ENCODE results near the gene FBXW5. TPM values are rescaled to one million over a fixed set of nuclear protein-coding genes. Genes with fewer than 3 reads are reported as not detected.

FBXW5 gene
- total RNA-seq, 3 donors from 2014 or later, result 103 to 183 (median 126) TPM

DNA sequence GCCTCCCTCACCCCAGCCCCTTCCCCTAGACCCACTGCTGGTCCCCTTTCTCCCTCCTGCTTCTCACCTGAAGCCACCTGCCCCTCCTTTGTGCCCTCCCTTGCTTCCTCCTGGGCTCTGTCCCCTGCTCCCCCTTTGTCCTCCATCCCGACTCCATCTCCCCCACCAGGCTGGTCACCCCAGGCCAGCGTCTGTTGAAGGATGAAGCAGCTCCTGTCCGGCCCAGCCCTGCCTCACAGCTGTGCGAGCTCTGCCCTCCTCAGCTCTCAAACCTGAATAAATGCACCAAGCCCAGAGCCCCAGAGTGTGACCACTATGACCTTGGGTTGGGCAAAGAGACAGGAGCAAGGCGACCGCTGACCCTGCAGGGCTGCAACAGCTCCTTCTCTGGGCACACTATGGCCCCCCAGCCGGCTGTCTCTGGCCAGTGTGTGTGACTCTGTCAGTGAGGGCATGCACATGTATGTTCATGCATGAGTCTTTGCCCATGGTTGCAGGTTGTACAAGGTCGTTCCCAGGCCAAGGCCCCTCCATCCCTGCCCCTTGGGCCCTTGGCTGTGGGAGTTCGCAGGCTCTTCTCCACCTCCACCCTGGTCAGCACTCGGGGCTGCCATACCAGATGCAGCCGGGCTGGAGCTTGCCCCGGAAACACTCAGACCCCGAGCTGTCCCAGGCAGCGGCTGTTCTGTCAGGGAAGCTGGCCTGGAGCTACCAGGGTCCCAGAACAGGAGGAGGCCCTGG is 10.8 kb upstream of the FBXW5 start:
- no peak overlapping the region for H3K27ac ChIP-seq
- H3K4me1 ChIP-seq, result no peaks in the 10 kb centered on the region
- no peaks in the 10 kb centered on the region for H3K36me3 ChIP-seq
- DNase-seq (ENCODE audit: low spot score in 2 of 2), result no peak
- no peaks in the 10 kb centered on the region for H3K9me3 ChIP-seq
- intact Hi-C loops (cut with DNase I; ENCODE audit: low total_unique reads), result no loop called here
- no peak for TF ChIP-seq POLR2A (IDR thresholded peaks at IDR 0.05)
- no peak for TF ChIP-seq POLR2AphosphoS5 (IDR thresholded peaks at IDR 0.05)
- no peaks in the 10 kb centered on the region for H3K27me3 ChIP-seq
- no peak overlapping the region for H3K4me3 ChIP-seq

DNA sequence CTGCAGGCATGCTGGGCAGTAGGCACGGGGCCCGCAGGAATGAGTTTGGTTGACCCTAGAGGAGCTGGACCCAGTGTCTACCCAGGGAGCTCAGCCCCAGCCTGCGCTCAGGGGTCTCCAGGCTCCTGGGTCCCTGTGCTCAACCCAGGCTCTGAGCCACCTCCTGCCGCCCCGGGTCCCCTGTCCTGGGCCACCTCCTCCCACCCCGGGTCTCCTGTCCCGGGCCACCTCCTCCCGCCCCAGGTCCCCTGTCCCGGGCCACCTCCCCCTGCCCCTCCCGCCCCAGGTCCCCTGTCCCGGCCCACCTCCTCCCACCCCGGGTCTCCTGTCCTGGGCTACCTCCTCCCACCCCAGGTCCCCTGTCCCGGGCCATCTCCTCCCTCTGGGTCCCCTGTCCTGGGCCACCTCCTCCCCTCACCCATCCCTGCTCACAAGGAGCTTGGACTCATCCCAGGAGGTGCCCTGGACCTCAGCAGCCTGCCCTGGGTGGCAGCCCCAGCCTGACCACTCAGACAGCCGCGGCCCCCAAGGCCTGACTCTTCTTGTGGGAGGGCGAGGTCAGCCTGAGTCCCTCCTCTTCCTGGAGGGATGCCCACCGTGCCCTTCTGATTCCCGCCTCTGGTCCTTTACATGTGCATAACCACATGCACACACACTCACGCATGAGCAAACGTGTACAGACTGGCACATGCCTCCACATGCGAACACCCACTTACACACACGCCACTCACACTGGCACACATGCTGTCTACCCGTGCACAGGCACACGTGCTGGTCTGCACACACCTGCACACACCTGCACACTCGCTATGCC is 9.9 kb upstream of the FBXW5 start:
- H3K27ac ChIP-seq, result no peak overlapping the region
- H3K4me3 ChIP-seq, result no peak overlapping the region
- H3K4me1 ChIP-seq, result peaks cover 0 to 1% of the 10 kb centered on the region in 2 donors
- intact Hi-C loops (cut with DNase I; ENCODE audit: low total_unique reads), result no loop called here
- H3K36me3 ChIP-seq, result no peaks in the 10 kb centered on the region
- H3K9me3 ChIP-seq, result no peaks in the 10 kb centered on the region
- TF ChIP-seq POLR2AphosphoS5 (IDR thresholded peaks at IDR 0.05) (no peak), POLR2A (IDR thresholded peaks at IDR 0.05) (no peak)
- TF ChIP-seq, protein P1, sequence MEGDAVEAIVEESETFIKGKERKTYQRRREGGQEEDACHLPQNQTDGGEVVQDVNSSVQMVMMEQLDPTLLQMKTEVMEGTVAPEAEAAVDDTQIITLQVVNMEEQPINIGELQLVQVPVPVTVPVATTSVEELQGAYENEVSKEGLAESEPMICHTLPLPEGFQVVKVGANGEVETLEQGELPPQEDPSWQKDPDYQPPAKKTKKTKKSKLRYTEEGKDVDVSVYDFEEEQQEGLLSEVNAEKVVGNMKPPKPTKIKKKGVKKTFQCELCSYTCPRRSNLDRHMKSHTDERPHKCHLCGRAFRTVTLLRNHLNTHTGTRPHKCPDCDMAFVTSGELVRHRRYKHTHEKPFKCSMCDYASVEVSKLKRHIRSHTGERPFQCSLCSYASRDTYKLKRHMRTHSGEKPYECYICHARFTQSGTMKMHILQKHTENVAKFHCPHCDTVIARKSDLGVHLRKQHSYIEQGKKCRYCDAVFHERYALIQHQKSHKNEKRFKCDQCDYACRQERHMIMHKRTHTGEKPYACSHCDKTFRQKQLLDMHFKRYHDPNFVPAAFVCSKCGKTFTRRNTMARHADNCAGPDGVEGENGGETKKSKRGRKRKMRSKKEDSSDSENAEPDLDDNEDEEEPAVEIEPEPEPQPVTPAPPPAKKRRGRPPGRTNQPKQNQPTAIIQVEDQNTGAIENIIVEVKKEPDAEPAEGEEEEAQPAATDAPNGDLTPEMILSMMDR (IDR thresholded peaks at IDR 0.05), result no peak
- DNase-seq (ENCODE audit: low spot score in 2 of 2), result no peak
- no peaks in the 10 kb centered on the region for H3K27me3 ChIP-seq

- no peaks in the 10 kb centered on the region for H3K9me3 ChIP-seq
- intact Hi-C loops (cut with DNase I; ENCODE audit: low total_unique reads), result no loop called here
- H3K27ac ChIP-seq, result no peak overlapping the region
- no peaks in the 10 kb centered on the region for H3K27me3 ChIP-seq
- DNase-seq (ENCODE audit: low spot score in 2 of 2), result no peak
- peaks cover 0 to 7% of the 10 kb centered on the region in 2 donors for H3K4me1 ChIP-seq
- no peak overlapping the region for H3K4me3 ChIP-seq
- no peaks in the 10 kb centered on the region for H3K36me3 ChIP-seq
- no peak for TF ChIP-seq POLR2AphosphoS5 (IDR thresholded peaks at IDR 0.05)
- TF ChIP-seq, protein P1 (IDR thresholded peaks at IDR 0.05), result no peak
- no peak for TF ChIP-seq POLR2A (IDR thresholded peaks at IDR 0.05)
These were observed 9.3 kb upstream of the FBXW5 start for GRCh38 chr9:136953771-136954269.

DNA sequence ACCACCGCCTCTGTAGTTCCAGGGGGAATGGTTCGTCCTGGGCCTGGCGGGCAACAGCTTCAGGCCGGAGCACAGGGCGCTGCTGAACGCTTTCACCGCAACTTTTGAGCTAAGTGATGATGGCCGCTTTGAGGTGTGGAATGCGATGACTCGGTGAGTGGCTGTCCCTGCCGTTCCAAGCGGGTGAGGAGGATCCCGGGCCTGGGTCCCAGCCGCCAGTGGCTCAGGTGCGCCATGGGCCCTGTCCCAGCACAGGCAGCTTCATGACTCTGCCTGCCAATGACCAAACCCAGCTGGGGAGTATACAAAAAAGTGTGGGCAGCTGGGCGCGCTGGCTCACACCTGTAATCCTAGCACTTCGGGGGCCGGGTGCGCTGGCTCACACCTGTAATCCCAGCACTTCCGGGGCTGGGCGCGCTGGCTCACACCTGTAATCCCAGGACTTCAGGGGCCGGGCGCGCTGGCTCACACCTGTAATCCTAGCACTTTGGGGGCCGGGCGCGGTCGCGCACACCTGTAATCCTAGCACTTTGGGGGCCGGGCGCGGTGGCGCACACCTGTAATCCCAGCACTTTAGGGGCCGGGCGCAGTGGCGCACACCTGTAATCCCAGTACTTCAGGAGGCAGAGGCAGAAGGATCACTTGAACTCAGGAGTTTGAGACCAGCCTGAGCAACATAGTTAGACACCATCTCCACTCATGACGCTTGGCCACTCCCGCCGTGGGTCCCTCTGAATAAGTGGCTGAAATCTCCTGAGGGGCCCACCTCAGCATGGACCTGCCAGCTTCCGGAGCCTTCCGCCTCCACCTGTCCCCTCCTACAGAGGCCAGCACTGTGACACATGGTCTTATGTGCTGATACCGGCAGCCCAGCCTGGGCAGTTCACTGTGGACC is 8.6 kb upstream of the FBXW5 start:
- intact Hi-C loops (cut with DNase I; ENCODE audit: low total_unique reads), result no loop called here
- H3K4me1 ChIP-seq, result peaks cover 0 to 7% of the 10 kb centered on the region in 2 donors
- no peaks in the 10 kb centered on the region for H3K9me3 ChIP-seq
- H3K27ac ChIP-seq, result no peak overlapping the region
- H3K4me3 ChIP-seq, result no peak overlapping the region
- no peaks in the 10 kb centered on the region for H3K27me3 ChIP-seq
- DNase-seq (ENCODE audit: low spot score in 2 of 2), result no peak
- TF ChIP-seq, protein P1 (IDR thresholded peaks at IDR 0.05), result no peak
- TF ChIP-seq POLR2A (IDR thresholded peaks at IDR 0.05), result no peak
- TF ChIP-seq POLR2AphosphoS5 (IDR thresholded peaks at IDR 0.05), result no peak
- H3K36me3 ChIP-seq, result no peaks in the 10 kb centered on the region

DNA sequence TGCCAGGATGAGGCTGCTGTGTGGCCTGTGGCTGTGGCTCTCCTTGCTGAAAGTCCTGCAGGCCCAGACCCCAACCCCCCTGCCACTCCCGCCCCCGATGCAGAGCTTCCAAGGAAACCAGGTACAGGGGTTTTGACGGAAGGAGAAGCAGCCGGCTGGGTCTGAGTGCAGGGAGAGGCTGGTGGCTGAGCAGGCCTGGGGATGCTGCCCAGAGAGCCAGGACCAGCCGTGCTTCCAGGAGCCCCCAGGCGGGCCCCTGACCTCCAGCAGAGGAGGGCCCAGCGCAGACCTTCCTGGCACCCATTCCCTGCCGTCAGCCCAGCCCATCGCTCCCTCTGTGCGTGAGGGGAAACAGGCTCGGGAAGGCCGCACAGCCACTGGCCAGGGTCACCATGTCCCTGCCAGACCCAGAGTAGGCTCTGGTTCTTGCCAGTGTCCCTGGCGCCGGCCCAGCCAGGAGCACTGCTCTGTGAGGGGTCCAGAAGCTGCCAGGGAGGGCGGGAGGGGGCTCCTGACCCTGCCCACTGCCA is 7.8 kb upstream of the FBXW5 start:
- no peaks in the 10 kb centered on the region for H3K27me3 ChIP-seq
- no peaks in the 10 kb centered on the region for H3K9me3 ChIP-seq
- intact Hi-C loops (cut with DNase I; ENCODE audit: low total_unique reads), result no loop called here
- DNase-seq (ENCODE audit: low spot score in 2 of 2), result no peak
- peaks cover 0 to 7% of the 10 kb centered on the region in 2 donors for H3K4me1 ChIP-seq
- TF ChIP-seq POLR2A (IDR thresholded peaks at IDR 0.05) (no peak), POLR2AphosphoS5 (IDR thresholded peaks at IDR 0.05) (no peak)
- TF ChIP-seq, protein P1 (IDR thresholded peaks at IDR 0.05), result no peak
- H3K4me3 ChIP-seq, result no peak overlapping the region
- no peak overlapping the region for H3K27ac ChIP-seq
- no peaks in the 10 kb centered on the region for H3K36me3 ChIP-seq

Data from breast epithelium (tissue), 4 donors.